Mesothelial cell of epicardium (in vitro differentiated cells): Measurements from ENCODE around the gene DYNLRB2. TPM values are rescaled to one million over a fixed set of nuclear protein-coding genes. Genes with fewer than 3 reads are reported as not detected.

ENCODE experiments used
- DNase-seq, 2 experiments: peaks; one replicate each; pipeline ENCODE4 v3.0.0; 2021; ENCODE audit warnings: low spot score in 2 of 2; ENCODE audit not compliant: unreplicated experiment in 2 of 2
- H3K27ac Mint-ChIP-seq: 2 replicates; pipeline ENCODE4 v1.8.0; 2021; ENCODE audit warnings: mixed read lengths
- H3K27me3 Mint-ChIP-seq: 2 replicates; pipeline ENCODE4 v1.8.0; 2021; ENCODE audit warnings: low read depth, mixed read lengths
- H3K36me3 Mint-ChIP-seq: 2 replicates; pipeline ENCODE4 v1.8.0; 2021; ENCODE audit warnings: mixed read lengths
- H3K4me1 Mint-ChIP-seq: 2 replicates; pipeline ENCODE4 v1.8.0; 2021; ENCODE audit warnings: mixed read lengths
- H3K4me3 Mint-ChIP-seq: 2 replicates; pipeline ENCODE4 v1.8.0; 2021; ENCODE audit warnings: mild to moderate bottlenecking, moderate library complexity, mixed read lengths
- H3K9me3 Mint-ChIP-seq: 2 replicates; pipeline ENCODE4 v1.8.0; 2021; ENCODE audit warnings: mixed read lengths
- CTCF ChIP-seq: fragments of 200-600 bp; sonication (generic); IDR thresholded peaks from one replicate; pipeline ENCODE4 v1.5.0; 2021; ENCODE audit warnings: antibody characterized with exemption; ENCODE audit not compliant: unreplicated experiment
- total RNA-seq: library from RNA; stranded (reverse); gene quantifications from 3 replicates; pipeline ENCODE4 v1.2.1, GENCODE V29; 2021

DYNLRB2 gene
- total RNA-seq, 1 donor from 2014 or later, result 1.4 TPM

- DNase-seq, result no peak
- no peaks in the 10 kb centered on the region for H3K9me3 Mint-ChIP-seq
- no peaks in the 10 kb centered on the region for H3K4me1 Mint-ChIP-seq
- H3K27me3 Mint-ChIP-seq, result peaks cover 45% of the 10 kb centered on the region
- H3K4me3 Mint-ChIP-seq, result no peak overlapping the region
- H3K36me3 Mint-ChIP-seq, result no peaks in the 10 kb centered on the region
- H3K27ac Mint-ChIP-seq, result no peak overlapping the region
- no peak for TF ChIP-seq CTCF
Observed at GRCh38 chr16:80519189-80519588, 21.6 kb upstream of the DYNLRB2 start.

- Mint-ChIP-seq H3K4me3 (no peak overlapping the region), H3K9me3 (no peaks in the 10 kb centered on the region), H3K27me3 (peaks cover 72% of the 10 kb centered on the region), H3K27ac (no peak overlapping the region), H3K36me3 (no peaks in the 10 kb centered on the region), H3K4me1 (no peaks in the 10 kb centered on the region)
- TF ChIP-seq CTCF, result no peak
- no peak for DNase-seq
Observed at GRCh38 chr16:80525420-80525819, 15.4 kb upstream of the DYNLRB2 start.

GRCh38 chr16:80526418-80527061, 14.3 kb upstream of the DYNLRB2 start:
- Mint-ChIP-seq H3K9me3 (no peaks in the 10 kb centered on the region), H3K27ac (no peak overlapping the region), H3K4me3 (no peak overlapping the region), H3K4me1 (no peaks in the 10 kb centered on the region), H3K27me3 (peaks cover 75% of the 10 kb centered on the region), H3K36me3 (no peaks in the 10 kb centered on the region)
- TF ChIP-seq CTCF, result peak; percentile 74
- peak in 1 of 2 experiments; percentile 45 for DNase-seq

GRCh38 chr16:80527297-80527696, 13.5 kb upstream of the DYNLRB2 start:
- no peaks in the 10 kb centered on the region for H3K4me1 Mint-ChIP-seq
- peaks cover 77% of the 10 kb centered on the region for H3K27me3 Mint-ChIP-seq
- H3K27ac Mint-ChIP-seq, result no peak overlapping the region
- H3K9me3 Mint-ChIP-seq, result no peaks in the 10 kb centered on the region
- TF ChIP-seq CTCF, result no peak
- H3K36me3 Mint-ChIP-seq, result no peaks in the 10 kb centered on the region
- no peak overlapping the region for H3K4me3 Mint-ChIP-seq
- DNase-seq, result no peak

GRCh38 chr16:80530479-80530878, 10.3 kb upstream of the DYNLRB2 start:
- H3K9me3 Mint-ChIP-seq, result no peaks in the 10 kb centered on the region

More at GRCh38 chr16:80530479-80530878, 10.3 kb upstream of the DYNLRB2 start:
- TF ChIP-seq CTCF, result no peak
- Mint-ChIP-seq H3K27me3 (peaks cover 84% of the 10 kb centered on the region), H3K4me3 (no peak overlapping the region), H3K36me3 (no peaks in the 10 kb centered on the region), H3K4me1 (no peaks in the 10 kb centered on the region), H3K27ac (no peak overlapping the region)
- DNase-seq, result no peak
